CD4-positive, CD25-positive, alpha-beta regulatory T cell (primary cell): Measurements from ENCODE around the gene NXNL2. TPM values are rescaled to one million over a fixed set of nuclear protein-coding genes. Genes with fewer than 3 reads are reported as not detected.

ENCODE experiments used
- ATAC-seq, 2 donors: fragments of 150-1000 bp; cut with Tn5 transposase; one replicate each; pipeline ENCODE4 v1.10.0; 2021; ENCODE audit warnings: low read depth in 2 of 2, moderate number of reproducible peaks in 2 of 2, moderate library complexity in 1 of 2
- DNase-seq, 3 donors: peaks; one replicate each; pipeline versions ENCODE4 v3.0.0 to v3.0.0-alpha.2; 2012 to 2022; ENCODE audit warnings: mixed read lengths in 1 of 3
- H3K27ac ChIP-seq: one replicate; pipeline ENCODE4 v1.7.0; 2013; ENCODE audit warnings: mild to moderate bottlenecking, low read length; ENCODE audit not compliant: insufficient read depth, poor library complexity, severe bottlenecking
- H3K27me3 ChIP-seq: one replicate; pipeline ENCODE4 v1.7.0; 2013; ENCODE audit warnings: low read length; ENCODE audit not compliant: control insufficient read depth, insufficient read depth
- H3K36me3 ChIP-seq: one replicate; pipeline ENCODE4 v1.7.0; 2013; ENCODE audit warnings: mild to moderate bottlenecking, low read length, moderate library complexity; ENCODE audit not compliant: control insufficient read depth, insufficient read depth
- H3K4me1 ChIP-seq: 2 replicates; pipeline ENCODE4 v1.7.0; 2013; ENCODE audit warnings: mild to moderate bottlenecking, low read length; ENCODE audit not compliant: insufficient read depth, control insufficient read depth, poor library complexity, severe bottlenecking
- H3K4me3 ChIP-seq: one replicate; pipeline ENCODE4 v1.7.0; 2013; ENCODE audit warnings: low read depth, mild to moderate bottlenecking, low read length, moderate library complexity
- H3K9me3 ChIP-seq, 2 experiments: 1 replicate in 1 of 2; 2 replicates in 1 of 2; pipeline ENCODE4 v1.7.0; 2013; ENCODE audit warnings: low read length in 2 of 2, mild to moderate bottlenecking in 1 of 2, moderate library complexity in 1 of 2; ENCODE audit not compliant: control insufficient read depth in 2 of 2
- H3K27ac Mint-ChIP-seq, 3 donors: one replicate each; pipeline ENCODE4 v1.8.0; 2020 to 2022; ENCODE audit warnings: mild to moderate bottlenecking in 3 of 3, mixed read lengths in 3 of 3, moderate library complexity in 2 of 3
- H3K27me3 Mint-ChIP-seq: one replicate; pipeline ENCODE4 v1.8.0; 2022; ENCODE audit warnings: mild to moderate bottlenecking, mixed read lengths
- H3K36me3 Mint-ChIP-seq: one replicate; pipeline ENCODE4 v1.8.0; 2020; ENCODE audit warnings: mixed read lengths
- H3K4me1 Mint-ChIP-seq, 4 donors: one replicate each; pipeline ENCODE4 v1.8.0; 2020 to 2022; ENCODE audit warnings: mixed read lengths in 4 of 4, mild to moderate bottlenecking in 1 of 4
- H3K4me3 Mint-ChIP-seq, 4 donors: one replicate each; pipeline ENCODE4 v1.8.0; 2020 to 2022; ENCODE audit warnings: mild to moderate bottlenecking in 4 of 4, mixed read lengths in 4 of 4, moderate library complexity in 3 of 4
- H3K9me3 Mint-ChIP-seq, 7 donors: one replicate each; pipeline ENCODE4 v1.8.0; 2020 to 2022; ENCODE audit warnings: mixed read lengths in 7 of 7, mild to moderate bottlenecking in 3 of 7, moderate library complexity in 2 of 7
- polyA plus RNA-seq, 4 donors: library from polyadenylated mRNA; unstranded; fragments of 300-500 nt; fragmentation: Illumina TruSeq; gene quantifications; one replicate each; pipeline ENCODE4 v1.2.3, GENCODE V29; 2021
- total RNA-seq: library from RNA; stranded (reverse); gene quantifications from one replicate; pipeline ENCODE4 v1.2.3, GENCODE V29; 2022

The NXNL2 gene
- total and polyA plus RNA-seq, 5 donors from 2014 or later, result not detected

GRCh38 chr9:88572684-88573083 lies 37.7 kb downstream of the NXNL2 start:
- Histone ChIP-seq H3K4me1 (no peaks in the 10 kb centered on the region), H3K27ac (no peak overlapping the region), H3K4me3 (no peak overlapping the region), H3K9me3 (no peaks in the 10 kb centered on the region), H3K27me3 (no peaks in the 10 kb centered on the region), H3K36me3 (no peaks in the 10 kb centered on the region)
- H3K27ac Mint-ChIP-seq, result peak overlapping the region in 1 of 3 donors; percentile 38
- H3K36me3 Mint-ChIP-seq, result no peaks in the 10 kb centered on the region
- H3K9me3 Mint-ChIP-seq, result no peaks in the 10 kb centered on the region
- no peak for ATAC-seq
- H3K4me1 Mint-ChIP-seq, result no peaks in the 10 kb centered on the region
- peaks cover 11% of the 10 kb centered on the region for H3K27me3 Mint-ChIP-seq
- DNase-seq, result no peak
- H3K4me3 Mint-ChIP-seq, result no peak overlapping the region

GRCh38 chr9:88574953-88575352 lies 40.0 kb downstream of the NXNL2 start:
- no peaks in the 10 kb centered on the region for H3K27me3 Mint-ChIP-seq
- Histone ChIP-seq H3K4me3 (no peak overlapping the region), H3K4me1 (no peaks in the 10 kb centered on the region), H3K9me3 (no peaks in the 10 kb centered on the region), H3K27ac (no peak overlapping the region), H3K27me3 (no peaks in the 10 kb centered on the region), H3K36me3 (no peaks in the 10 kb centered on the region)
- DNase-seq (no peak), ATAC-seq (no peak)
- no peaks in the 10 kb centered on the region for H3K9me3 Mint-ChIP-seq
- H3K27ac Mint-ChIP-seq, result no peak overlapping the region
- peaks cover 0 to 7% (median 0%) of the 10 kb centered on the region in 4 donors for H3K4me1 Mint-ChIP-seq
- no peak overlapping the region for H3K4me3 Mint-ChIP-seq
- H3K36me3 Mint-ChIP-seq, result no peaks in the 10 kb centered on the region

- Mint-ChIP-seq H3K4me1 (peaks cover 0 to 7% (median 0%) of the 10 kb centered on the region in 4 donors), H3K9me3 (no peaks in the 10 kb centered on the region), H3K4me3 (peak overlapping the region in 1 of 4 donors; percentile 9), H3K27ac (no peak overlapping the region), H3K27me3 (no peaks in the 10 kb centered on the region), H3K36me3 (no peaks in the 10 kb centered on the region)
- Histone ChIP-seq H3K4me3 (no peak overlapping the region), H3K4me1 (no peaks in the 10 kb centered on the region), H3K9me3 (no peaks in the 10 kb centered on the region), H3K27me3 (no peaks in the 10 kb centered on the region), H3K36me3 (no peaks in the 10 kb centered on the region), H3K27ac (no peak overlapping the region)
- ATAC-seq (no peak), DNase-seq (no peak)
Measured at GRCh38 chr9:88577256-88578120, 42.5 kb downstream of the NXNL2 start.

GRCh38 chr9:88578121-88579049 lies 43.4 kb downstream of the NXNL2 start:
- Histone ChIP-seq H3K36me3 (no peaks in the 10 kb centered on the region), H3K27me3 (no peaks in the 10 kb centered on the region), H3K4me3 (no peak overlapping the region), H3K4me1 (no peaks in the 10 kb centered on the region), H3K27ac (no peak overlapping the region), H3K9me3 (no peaks in the 10 kb centered on the region)
- peak overlapping the region in 1 of 4 donors; percentile 70 for H3K4me3 Mint-ChIP-seq
- peaks cover 0 to 7% (median 0%) of the 10 kb centered on the region in 4 donors for H3K4me1 Mint-ChIP-seq
- H3K36me3 Mint-ChIP-seq, result no peaks in the 10 kb centered on the region
- no peak overlapping the region for H3K27ac Mint-ChIP-seq
- no peaks in the 10 kb centered on the region for H3K9me3 Mint-ChIP-seq
- ATAC-seq, result peak; percentile 56 to 61
- H3K27me3 Mint-ChIP-seq, result no peaks in the 10 kb centered on the region
- peak; percentile 33 to 55 (median 36) for DNase-seq

GRCh38 chr9:88579050-88579715 lies 44.2 kb downstream of the NXNL2 start:
- Mint-ChIP-seq H3K4me1 (peaks cover 0 to 7% (median 0%) of the 10 kb centered on the region in 4 donors), H3K36me3 (no peaks in the 10 kb centered on the region), H3K9me3 (no peaks in the 10 kb centered on the region), H3K27me3 (peaks cover 2% of the 10 kb centered on the region), H3K27ac (no peak overlapping the region), H3K4me3 (no peak overlapping the region)
- ATAC-seq (no peak), DNase-seq (no peak)
- H3K4me1 ChIP-seq, result no peaks in the 10 kb centered on the region
- no peak overlapping the region for H3K27ac ChIP-seq
- H3K36me3 ChIP-seq, result no peaks in the 10 kb centered on the region
- H3K9me3 ChIP-seq, result no peaks in the 10 kb centered on the region
- no peak overlapping the region for H3K4me3 ChIP-seq
- no peaks in the 10 kb centered on the region for H3K27me3 ChIP-seq

- H3K27me3 ChIP-seq, result no peaks in the 10 kb centered on the region
Measured at GRCh38 chr9:88580961-88581360, 46.0 kb downstream of the NXNL2 start.

GRCh38 chr9:88583901-88584596 lies 49.1 kb downstream of the NXNL2 start:
- Histone ChIP-seq H3K4me1 (no peaks in the 10 kb centered on the region), H3K9me3 (no peaks in the 10 kb centered on the region), H3K27ac (no peak overlapping the region), H3K27me3 (no peaks in the 10 kb centered on the region), H3K36me3 (no peaks in the 10 kb centered on the region), H3K4me3 (no peak overlapping the region)
- Mint-ChIP-seq H3K9me3 (no peaks in the 10 kb centered on the region), H3K27ac (no peak overlapping the region), H3K27me3 (peaks cover 16% of the 10 kb centered on the region), H3K4me1 (peaks cover 0 to 2% (median 0%) of the 10 kb centered on the region in 4 donors), H3K4me3 (no peak overlapping the region), H3K36me3 (no peaks in the 10 kb centered on the region)
- DNase-seq (no peak), ATAC-seq (no peak)

More at GRCh38 chr9:88580961-88581360, 46.0 kb downstream of the NXNL2 start:
- Mint-ChIP-seq H3K4me1 (peaks cover 0 to 7% (median 0%) of the 10 kb centered on the region in 4 donors), H3K27ac (no peak overlapping the region), H3K4me3 (no peak overlapping the region), H3K36me3 (no peaks in the 10 kb centered on the region), H3K27me3 (peaks cover 16% of the 10 kb centered on the region), H3K9me3 (no peaks in the 10 kb centered on the region)
- no peaks in the 10 kb centered on the region for H3K4me1 ChIP-seq
- ATAC-seq (no peak), DNase-seq (no peak)
- H3K9me3 ChIP-seq, result no peaks in the 10 kb centered on the region
- H3K36me3 ChIP-seq, result no peaks in the 10 kb centered on the region
- no peak overlapping the region for H3K4me3 ChIP-seq
- no peak overlapping the region for H3K27ac ChIP-seq
